Activated CD8-positive, alpha-beta memory T cell treated with anti-CD3 and anti-CD28 coated beads for 4 hours (primary cell): ENCODE measurements around the gene TSPAN12.
"Not testable (repeated sequence)": the region's sequence is repeated elsewhere in the genome, so short reads cannot be mapped to it uniquely, and the experiment has no call there.

Experiments used
- DNase-seq, 2 donors: peaks; one replicate each; pipeline ENCODE4 v3.0.0-alpha.2; 2020; ENCODE audit warnings: low read depth in 2 of 2

The TSPAN12 gene

DNA sequence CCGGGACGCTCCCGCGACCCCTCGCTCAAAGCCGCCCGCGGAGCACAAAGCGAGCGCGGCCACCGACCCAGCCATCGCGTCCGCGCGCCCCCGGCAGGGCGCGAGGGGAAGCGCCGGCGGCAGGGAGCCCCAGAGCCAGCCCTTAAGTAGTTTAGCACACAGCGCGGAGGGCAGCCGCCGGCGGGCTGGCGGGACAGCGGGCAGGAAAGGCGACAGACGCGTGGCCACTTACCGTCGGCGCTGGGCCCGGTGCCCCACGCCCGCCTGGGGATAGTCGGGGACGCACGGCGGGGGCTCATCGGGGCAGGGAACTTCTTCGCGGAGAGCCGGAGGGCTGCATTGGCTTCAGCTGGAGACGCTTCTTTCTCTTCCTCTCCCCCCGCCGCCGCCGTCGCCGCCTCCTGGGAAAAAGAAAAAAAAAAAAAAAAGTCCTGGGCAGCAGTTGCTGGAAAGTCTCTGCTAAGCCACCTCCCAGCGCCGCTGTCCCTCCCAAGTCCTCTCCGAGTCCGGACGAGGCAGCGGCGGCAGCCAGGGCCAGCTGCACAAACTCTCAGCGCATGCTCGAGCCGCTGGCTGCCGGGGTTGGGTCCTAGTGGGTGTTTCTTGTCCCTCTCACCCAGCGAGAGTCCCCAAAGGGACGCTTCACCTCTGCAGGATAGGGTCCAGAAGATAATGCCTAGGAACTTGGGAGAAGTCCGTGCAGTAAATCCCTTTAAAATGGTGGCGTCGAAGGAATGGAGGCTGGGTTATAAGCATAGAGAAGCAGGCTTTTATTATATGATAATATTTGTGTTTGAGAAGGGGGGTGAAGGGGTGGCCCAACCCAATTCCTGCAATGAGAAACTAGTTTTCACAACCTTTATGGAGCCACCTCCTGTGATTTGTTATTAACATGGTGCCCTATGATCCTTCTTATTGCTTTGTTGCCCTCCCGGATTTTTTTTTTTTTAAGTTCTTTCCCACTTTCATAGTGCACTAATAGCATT, at the start of gene TSPAN12:
Gene TSPAN12 (minus strand): TSS at position 557 of the 986 bp plus-strand sequence. CDS start 1,381 bp downstream, outside the sequence.
- DNase-seq: no peak

- no peak for DNase-seq
Observed at GRCh38 chr7:120898715-120899499, 41.0 kb upstream of the TSPAN12 start.

- not testable (repeated sequence) for DNase-seq
Observed at GRCh38 chr7:120895253-120895652, 37.3 kb upstream of the TSPAN12 start.

DNA sequence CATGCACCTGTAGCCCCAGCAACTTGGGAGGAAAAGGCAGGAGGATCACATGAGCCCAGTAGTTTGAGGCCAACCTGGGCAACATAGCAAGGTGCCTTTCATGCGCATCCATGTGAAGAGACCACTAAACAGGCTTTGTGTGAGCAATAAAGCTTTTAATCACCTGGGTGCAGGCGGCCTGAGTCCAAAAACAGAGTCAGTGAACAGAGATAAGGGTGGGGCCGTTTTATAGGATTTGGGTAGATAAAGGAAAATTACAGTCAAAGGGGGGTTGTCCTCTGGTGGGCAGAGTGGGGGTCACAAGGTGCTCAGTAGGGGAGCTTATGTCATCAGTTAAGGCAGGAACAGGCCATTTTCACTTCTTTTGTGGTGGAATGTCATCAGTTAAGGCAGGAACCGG, 27.7 kb upstream of the TSPAN12 start:
- not testable (repeated sequence) for DNase-seq

DNA sequence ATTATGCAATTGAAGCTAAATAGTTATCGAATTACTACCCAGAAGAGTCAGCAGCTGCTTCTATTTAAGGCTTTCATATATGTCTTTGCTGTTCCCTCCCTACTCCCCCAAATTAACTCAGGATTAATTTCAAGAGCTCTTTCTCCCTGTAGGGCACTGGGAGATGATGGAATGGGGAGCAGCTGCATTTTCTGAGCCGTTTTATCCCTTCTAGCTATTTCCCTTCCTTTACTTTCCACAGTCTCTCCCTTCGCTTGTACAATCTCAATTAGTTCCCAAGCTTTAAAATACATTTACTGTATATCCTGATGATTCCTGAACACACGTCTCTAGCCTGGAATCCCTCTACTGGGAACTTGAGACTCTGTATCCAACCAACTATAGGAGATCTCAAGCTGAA, 19.8 kb upstream of the TSPAN12 start:
- DNase-seq: no peak

- DNase-seq: no peak
Observed at GRCh38 chr7:120876922-120877321, 19.0 kb upstream of the TSPAN12 start.

GRCh38 chr7:120874722-120875121, 16.8 kb upstream of the TSPAN12 start:
- no peak for DNase-seq

GRCh38 chr7:120874016-120874415, 16.1 kb upstream of the TSPAN12 start:
- no peak for DNase-seq

GRCh38 chr7:120873401-120873800, 15.5 kb upstream of the TSPAN12 start:
- DNase-seq: no peak

DNA sequence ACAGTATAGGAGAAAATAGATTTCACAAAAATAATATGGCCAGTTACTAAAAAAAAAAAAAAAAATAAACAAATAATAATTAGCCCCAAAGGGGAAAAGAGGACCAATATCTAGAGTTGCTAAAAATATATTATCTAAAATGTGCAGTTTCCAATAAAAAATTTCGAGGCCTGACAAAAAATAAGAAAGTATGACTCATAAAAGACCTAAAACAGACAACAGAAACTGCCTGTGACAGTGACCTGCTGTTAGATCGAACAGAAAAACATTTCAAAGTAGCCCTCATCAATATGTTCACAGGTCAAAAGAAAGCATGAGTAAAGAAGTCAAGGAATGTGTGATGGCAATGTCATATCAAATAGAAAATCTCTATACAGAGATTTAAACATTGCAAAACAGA, 11.8 kb upstream of the TSPAN12 start:
- no peak for DNase-seq

DNA sequence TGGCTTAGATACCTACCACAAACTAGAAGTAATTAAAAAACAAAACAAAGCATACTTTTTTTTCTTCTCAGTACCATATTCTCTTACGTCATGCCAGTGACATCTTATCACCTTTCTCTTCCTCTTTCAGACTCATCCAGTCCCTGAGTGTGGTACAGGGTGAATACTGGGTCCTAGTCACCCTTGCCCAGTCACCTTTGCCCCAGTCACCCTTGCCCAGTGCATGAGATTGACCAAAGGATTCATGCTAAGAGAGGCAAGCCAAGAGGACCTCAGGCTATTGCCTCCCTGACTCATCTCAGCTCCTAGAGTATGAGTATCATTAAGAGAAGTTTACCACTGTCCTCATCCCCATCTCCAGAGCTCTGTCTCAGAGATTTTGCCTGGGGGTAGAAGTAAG, 10.0 kb upstream of the TSPAN12 start:
- no peak for DNase-seq

- DNase-seq: no peak
Observed at GRCh38 chr7:120865191-120865981, 7.4 kb upstream of the TSPAN12 start.

- DNase-seq: no peak
Observed at GRCh38 chr7:120864141-120864900, 6.4 kb upstream of the TSPAN12 start.

- no peak for DNase-seq
Observed at GRCh38 chr7:120862987-120863590, 5.1 kb upstream of the TSPAN12 start.

DNA sequence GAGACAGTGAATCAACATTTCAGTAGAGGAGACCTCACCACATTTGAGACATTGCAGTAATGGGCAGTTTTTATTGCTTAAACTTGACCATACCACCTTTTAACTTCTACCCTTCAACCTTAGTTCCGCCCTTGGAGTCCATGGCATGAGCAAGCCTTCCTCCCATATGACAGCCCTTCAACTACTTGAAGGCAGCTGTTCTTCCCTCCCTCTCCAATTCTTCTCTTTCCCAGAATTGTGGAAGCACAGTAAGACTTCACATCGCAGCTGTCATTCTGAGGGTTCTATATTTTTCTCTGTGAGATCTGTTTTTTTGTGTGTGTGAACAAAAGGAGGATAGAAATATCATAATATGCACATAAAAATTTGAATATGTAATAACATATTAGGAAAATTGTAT, 2.2 kb upstream of the TSPAN12 start:
- no peak for DNase-seq

DNA sequence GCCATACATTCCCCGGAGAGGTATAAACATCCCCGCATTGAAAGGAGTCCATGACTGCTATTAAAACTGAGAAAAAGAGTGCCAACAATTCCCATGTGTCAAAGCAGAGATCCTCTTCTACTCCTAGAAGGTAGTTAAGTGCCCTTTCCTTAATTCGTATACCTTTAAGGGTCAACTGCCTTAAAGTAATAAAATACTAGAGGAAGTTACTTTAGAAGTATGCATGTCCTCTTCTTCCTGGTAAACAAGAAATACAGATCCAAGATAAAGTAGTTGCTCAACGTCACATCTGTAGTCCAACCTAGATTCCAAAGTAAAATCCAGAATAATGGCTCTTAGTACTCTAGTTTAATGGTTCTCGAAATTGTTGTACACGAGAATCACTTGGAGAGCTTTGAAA, 1.5 kb upstream of the TSPAN12 start:
- no peak for DNase-seq

GRCh38 chr7:120856621-120857352, 1.2 kb downstream of the TSPAN12 start:
- no peak for DNase-seq

- DNase-seq: no peak
Observed at GRCh38 chr7:120856198-120856597, 1.7 kb downstream of the TSPAN12 start.

- no peak for DNase-seq
Observed at GRCh38 chr7:120852700-120853099, 5.2 kb downstream of the TSPAN12 start.

DNA sequence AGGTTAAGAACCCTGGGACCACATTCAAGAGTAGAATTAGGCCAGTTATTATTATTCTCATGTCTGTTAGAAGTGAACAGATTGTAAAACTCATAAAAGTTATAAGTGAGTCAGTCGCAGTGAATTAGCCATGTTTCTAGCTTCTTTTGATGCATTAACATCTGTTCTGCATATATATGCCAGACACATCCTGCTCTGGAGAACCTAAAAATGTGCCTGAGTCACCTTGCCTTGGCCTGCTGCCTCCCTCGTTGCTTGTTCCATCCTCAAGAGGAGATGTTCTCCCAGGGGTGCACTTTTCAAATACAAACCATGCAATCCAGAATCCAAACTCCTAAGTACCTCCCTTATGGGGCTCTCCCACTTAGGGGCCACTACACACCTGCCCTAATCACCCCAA, 14.8 kb downstream of the TSPAN12 start:
- no peak for DNase-seq
